ENCODE results near the gene UFSP2. TPM values are rescaled to one million over a fixed set of nuclear protein-coding genes. Genes with fewer than 3 reads are reported as not detected.

Gene UFSP2
- total RNA-seq, 1 experiment from 2014 or later = 44.4 TPM

- intact Hi-C loops (cut with micrococcal nuclease) = no loop called here
- Mint-ChIP-seq H3K27me3 (ENCODE audit: insufficient read depth, unreplicated experiment) (no peaks in the 10 kb centered on the region), H3K27ac (ENCODE audit: low read depth, unreplicated experiment) (no peak overlapping the region), H3K9me3 (ENCODE audit: unreplicated experiment) (no peaks in the 10 kb centered on the region), H3K36me3 (ENCODE audit: insufficient read depth, unreplicated experiment) (peaks cover 12% of the 10 kb centered on the region), H3K4me3 (ENCODE audit: unreplicated experiment) (no peak overlapping the region), H3K4me1 (ENCODE audit: insufficient read depth, unreplicated experiment) (no peaks in the 10 kb centered on the region)
- TF ChIP-seq CTCF (IDR thresholded peaks at IDR 0.05; ENCODE audit: unreplicated experiment) = no peak
- ChIA-PET POLR2A (no interaction called here), CTCF (no interaction called here)
- no peak for DNase-seq (ENCODE audit: unreplicated experiment)
- BruUV-seq (replicated peaks) = no TSS peak
Measured at GRCh38 chr4:185351691-185352090, 74.1 kb downstream of the UFSP2 start.

Other genes with a start within 250 kb of the UFSP2 start
- 80.2 and 95.0 TPM in 2 replicates for gene CFAP97, start 222.0 kb downstream of the UFSP2 start, total RNA-seq (2022)
- 10.5 and 14.4 TPM in 2 replicates for gene SNX25, start 216.4 kb downstream of the UFSP2 start, total RNA-seq (2022)
- gene LRP2BP, start 30.0 kb downstream of the UFSP2 start, total RNA-seq (2022) = 0.64 and 0.70 TPM in 2 replicates
- 4.4 and 5.5 TPM in 2 replicates for gene ANKRD37, start 29.1 kb downstream of the UFSP2 start, total RNA-seq (2022)
- 0.47 TPM in 1 of 2 replicates, not detected in the other for gene CCDC110, start 45.8 kb upstream of the UFSP2 start, total RNA-seq (2022)
- gene PDLIM3, start 109.5 kb upstream of the UFSP2 start, total RNA-seq (2022) = 0.22 and 0.30 TPM in 2 replicates

All from MCF 10A (cell line).